Kidney epithelial cell (primary cell): Measurements from ENCODE around the gene OGDH. TPM values are rescaled to one million over a fixed set of nuclear protein-coding genes. Genes with fewer than 3 reads are reported as not detected.

Source experiments
- DNase-seq: peaks from one replicate; pipeline ENCODE4 v3.0.0-alpha.2; 2010; ENCODE audit warnings: low read depth
- H3K27me3 ChIP-seq: 2 replicates; pipeline ENCODE4 v1.6.0; 2011; ENCODE audit warnings: low read length; ENCODE audit not compliant: control insufficient read depth, insufficient read depth
- H3K36me3 ChIP-seq: 2 replicates; pipeline ENCODE4 v1.5.1; 2011; ENCODE audit warnings: low read length; ENCODE audit not compliant: control insufficient read depth, insufficient read depth
- H3K4me3 ChIP-seq: 2 replicates; pipeline ENCODE4 v1.5.1; 2011; ENCODE audit warnings: low read depth, mild to moderate bottlenecking, control low read depth, low read length
- CTCF ChIP-seq: IDR thresholded peaks from 2 replicates; pipeline ENCODE4 v1.5.1; 2011; ENCODE audit warnings: mild to moderate bottlenecking, moderate library complexity, low read length, control low read depth, inconsistent platforms; ENCODE audit not compliant: insufficient read depth, poor library complexity, severe bottlenecking
- total RNA-seq: library from RNA; depleted of rRNA; stranded (reverse); fragments of >200 nt; gene quantifications from 2 replicates; pipeline ENCODE4 v1.2.3, GENCODE V29; 2015

The OGDH gene
- total RNA-seq, 1 donor from 2014 or later, result 65.2 TPM

GRCh38 chr7:44755698-44756627 is 149.5 kb downstream of the OGDH start:
- no peak for DNase-seq
- no peak overlapping the region for H3K4me3 ChIP-seq
- no peaks in the 10 kb centered on the region for H3K36me3 ChIP-seq
- TF ChIP-seq CTCF, result no peak
- no peaks in the 10 kb centered on the region for H3K27me3 ChIP-seq

GRCh38 chr7:44756904-44757303 is 150.5 kb downstream of the OGDH start:
- no peak for DNase-seq
- no peak for TF ChIP-seq CTCF
- peaks cover 1% of the 10 kb centered on the region for H3K36me3 ChIP-seq

GRCh38 chr7:44757311-44757710 is 150.9 kb downstream of the OGDH start:
- Histone ChIP-seq H3K27me3 (no peaks in the 10 kb centered on the region), H3K4me3 (no peak overlapping the region), H3K36me3 (peaks cover 1% of the 10 kb centered on the region)
- DNase-seq, result no peak
- TF ChIP-seq CTCF, result no peak

More at GRCh38 chr7:44756904-44757303, 150.5 kb downstream of the OGDH start:
- H3K27me3 ChIP-seq, result no peaks in the 10 kb centered on the region
- no peak overlapping the region for H3K4me3 ChIP-seq

- DNase-seq, result no peak
- Histone ChIP-seq H3K27me3 (no peaks in the 10 kb centered on the region), H3K36me3 (peaks cover 1% of the 10 kb centered on the region), H3K4me3 (no peak overlapping the region)
- TF ChIP-seq CTCF, result no peak
These were observed 151.3 kb downstream of the OGDH start for GRCh38 chr7:44757739-44758138.

Other genes with a start within 250 kb of the OGDH start
- gene NUDCD3, start 116.0 kb upstream of the OGDH start, total RNA-seq, result 71.7 and 81.7 TPM in 2 replicates
- 0.96 and 1.5 TPM in 2 replicates for gene NPC1L1, start 65.3 kb upstream of the OGDH start, total RNA-seq
- 67.9 and 96.8 TPM in 2 replicates for gene DDX56, start 32.7 kb upstream of the OGDH start, total RNA-seq
- gene TMED4, start 24.4 kb upstream of the OGDH start, total RNA-seq, result 159 and 201 TPM in 2 replicates
- gene ZMIZ2, start 142.2 kb downstream of the OGDH start, total RNA-seq, result 53.0 and 67.3 TPM in 2 replicates
- gene PPIA, start 190.1 kb downstream of the OGDH start, total RNA-seq, result 2,465 and 2,696 TPM in 2 replicates
- gene H2AZ2, start 241.5 kb downstream of the OGDH start, total RNA-seq, result 129 and 148 TPM in 2 replicates